ENCODE measurements around the gene PCYT1B.
"Not testable (repeated sequence)": the region's sequence is repeated elsewhere in the genome, so short reads cannot be mapped to it uniquely, and the experiment has no call there.

Gene PCYT1B

GRCh38 chrX:24646006-24646405 is 1.1 kb downstream of the PCYT1B start:
- DNase-seq (ENCODE audit: low read depth), result no peak

- no peak for DNase-seq (ENCODE audit: low read depth)
Measured at GRCh38 chrX:24643116-24643515, 4.0 kb downstream of the PCYT1B start.

GRCh38 chrX:24629701-24630100 is 17.4 kb downstream of the PCYT1B start:
- no peak for DNase-seq (ENCODE audit: low read depth)

- no peak for DNase-seq (ENCODE audit: low read depth)
Measured at GRCh38 chrX:24619647-24620046, 27.5 kb downstream of the PCYT1B start.

GRCh38 chrX:24610516-24610915 is 36.6 kb downstream of the PCYT1B start:
- DNase-seq (ENCODE audit: low read depth), result no peak

GRCh38 chrX:24607616-24608015 is 39.5 kb downstream of the PCYT1B start:
- no peak for DNase-seq (ENCODE audit: low read depth)

GRCh38 chrX:24605941-24606340 is 41.2 kb downstream of the PCYT1B start:
- not testable (repeated sequence) for DNase-seq (ENCODE audit: low read depth)

GRCh38 chrX:24603191-24603590 is 44.0 kb downstream of the PCYT1B start:
- no peak for DNase-seq (ENCODE audit: low read depth)

- no peak for DNase-seq (ENCODE audit: low read depth)
Measured at GRCh38 chrX:24601858-24602257, 45.3 kb downstream of the PCYT1B start.

- no peak for DNase-seq (ENCODE audit: low read depth)
Measured at GRCh38 chrX:24594501-24594900, 52.6 kb downstream of the PCYT1B start.

GRCh38 chrX:24590111-24590510 is 57.0 kb downstream of the PCYT1B start:
- DNase-seq (ENCODE audit: low read depth), result no peak

- DNase-seq (ENCODE audit: low read depth), result no peak
Measured at GRCh38 chrX:24577091-24577490, 70.1 kb downstream of the PCYT1B start.

GRCh38 chrX:24575496-24575895 is 71.7 kb downstream of the PCYT1B start:
- no peak for DNase-seq (ENCODE audit: low read depth)

- DNase-seq (ENCODE audit: low read depth), result no peak
Measured at GRCh38 chrX:24574743-24575142, 72.4 kb downstream of the PCYT1B start.

- no peak for DNase-seq (ENCODE audit: low read depth)
Measured at GRCh38 chrX:24567169-24567568, 80.0 kb downstream of the PCYT1B start.

GRCh38 chrX:24566240-24566639 is 80.9 kb downstream of the PCYT1B start:
- no peak for DNase-seq (ENCODE audit: low read depth)

GRCh38 chrX:24563291-24564010 is 83.7 kb downstream of the PCYT1B start:
- DNase-seq (ENCODE audit: low read depth), result no peak

GRCh38 chrX:24561121-24561520 is 86.0 kb downstream of the PCYT1B start:
- no peak for DNase-seq (ENCODE audit: low read depth)

- DNase-seq (ENCODE audit: low read depth), result no peak
Measured at GRCh38 chrX:24553011-24553410, 94.1 kb downstream of the PCYT1B start.

GRCh38 chrX:24550166-24550565 is 97.0 kb downstream of the PCYT1B start:
- DNase-seq (ENCODE audit: low read depth), result no peak

GRCh38 chrX:24547961-24548360 is 99.2 kb downstream of the PCYT1B start:
- no peak for DNase-seq (ENCODE audit: low read depth)

- no peak for DNase-seq (ENCODE audit: low read depth)
Measured at GRCh38 chrX:24542756-24543155, 104.4 kb downstream of the PCYT1B start.

GRCh38 chrX:24536551-24536950 is 110.6 kb downstream of the PCYT1B start:
- no peak for DNase-seq (ENCODE audit: low read depth)

GRCh38 chrX:24528605-24529004 is 118.5 kb downstream of the PCYT1B start:
- DNase-seq (ENCODE audit: low read depth), result no peak

All from stimulated activated CD8-positive, alpha-beta memory T cell treated with anti-CD3 and anti-CD28 coated beads, Interleukin-12 subunit alpha, Interleukin-12 subunit beta, amount 100 ng/mL, for 1 hour (primary cell).